GM19238 (cell line): Measurements from ENCODE around the gene BLOC1S4.
"Not testable (repeated sequence)": the region's sequence is repeated elsewhere in the genome, so short reads cannot be mapped to it uniquely, and the experiment has no call there.

Experiments used
- DNase-seq: peaks from one replicate; pipeline ENCODE4 v3.0.0; 2011; ENCODE audit warnings: low spot score; ENCODE audit not compliant: insufficient read length

BLOC1S4 gene

DNA sequence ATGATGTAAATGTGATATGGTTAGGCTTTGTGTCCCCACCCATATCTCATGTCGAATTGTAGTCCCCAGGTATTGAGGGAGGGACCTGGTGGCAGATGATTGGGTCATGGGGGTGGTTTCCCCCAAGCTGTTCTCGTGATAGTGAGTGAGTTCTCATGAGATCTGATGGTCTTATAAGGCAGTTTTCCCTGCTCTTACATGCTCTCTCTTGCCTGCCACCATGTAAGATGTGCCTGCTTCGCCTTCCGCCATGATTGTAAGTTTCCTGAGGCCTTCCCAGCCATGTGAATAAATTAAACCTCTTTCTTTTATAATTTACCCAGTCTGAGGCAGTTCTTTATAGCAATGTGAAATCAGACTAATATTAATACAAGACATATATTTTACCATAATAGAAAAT, 23.9 kb downstream of the BLOC1S4 start:
- DNase-seq: no peak

DNA sequence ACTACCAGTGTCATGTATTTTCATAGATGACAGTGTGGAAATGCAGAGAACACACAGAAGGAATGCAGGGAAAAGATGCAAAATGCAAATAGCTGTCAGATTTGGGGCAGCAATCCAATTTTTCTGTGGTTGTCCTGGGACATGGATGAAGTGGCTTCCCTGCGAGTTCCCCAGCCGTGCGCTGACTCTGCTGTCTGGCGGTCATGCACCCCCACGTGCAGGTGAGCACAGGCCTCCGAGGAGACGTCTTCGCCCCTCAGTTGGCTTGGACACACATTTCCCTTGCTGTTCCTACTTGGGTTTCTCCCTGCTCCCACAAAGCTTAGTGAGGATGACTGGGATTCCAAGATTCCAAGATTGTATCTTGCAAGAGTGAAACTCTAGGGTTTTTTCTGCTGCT, 24.4 kb downstream of the BLOC1S4 start:
- no peak for DNase-seq

DNA sequence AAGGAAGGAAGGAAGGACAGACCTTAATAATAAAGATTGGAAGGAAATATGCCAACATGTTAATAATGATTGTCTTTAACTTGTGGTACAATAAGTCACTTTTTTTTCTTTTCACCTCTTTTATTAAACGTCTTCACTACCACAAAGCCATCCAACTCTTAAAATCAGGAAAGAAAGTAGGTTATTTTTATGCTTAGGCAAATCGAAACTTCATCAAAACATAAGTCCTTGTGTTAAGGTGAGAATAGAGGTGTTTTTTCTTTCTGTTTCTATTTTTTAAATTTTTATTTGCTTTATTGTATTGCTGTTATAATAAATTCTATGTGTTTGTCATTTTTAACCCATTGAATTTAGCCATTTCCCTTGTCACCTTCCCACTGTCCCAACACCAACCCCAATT, 26.5 kb downstream of the BLOC1S4 start:
- no peak for DNase-seq

DNA sequence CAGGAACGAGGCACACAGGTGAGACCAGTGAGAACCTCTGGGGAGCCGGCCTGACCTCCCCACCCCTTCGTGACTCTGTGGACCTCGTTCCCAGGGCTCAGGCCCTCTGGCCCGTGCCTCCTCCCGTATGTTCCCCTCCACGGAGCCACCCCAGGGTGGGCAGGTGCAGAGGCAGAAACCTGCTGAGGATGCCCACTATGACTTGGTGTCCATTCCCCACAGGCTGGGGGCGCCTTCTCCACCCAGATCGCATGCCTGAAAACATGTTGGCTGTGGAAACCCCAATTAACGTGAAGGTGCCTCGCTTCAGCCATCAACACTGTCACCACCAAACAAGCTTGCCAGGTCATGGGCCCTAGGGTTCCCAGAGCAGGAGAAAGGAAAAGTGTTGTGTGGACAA, 27.0 kb downstream of the BLOC1S4 start:
- DNase-seq: no peak

DNA sequence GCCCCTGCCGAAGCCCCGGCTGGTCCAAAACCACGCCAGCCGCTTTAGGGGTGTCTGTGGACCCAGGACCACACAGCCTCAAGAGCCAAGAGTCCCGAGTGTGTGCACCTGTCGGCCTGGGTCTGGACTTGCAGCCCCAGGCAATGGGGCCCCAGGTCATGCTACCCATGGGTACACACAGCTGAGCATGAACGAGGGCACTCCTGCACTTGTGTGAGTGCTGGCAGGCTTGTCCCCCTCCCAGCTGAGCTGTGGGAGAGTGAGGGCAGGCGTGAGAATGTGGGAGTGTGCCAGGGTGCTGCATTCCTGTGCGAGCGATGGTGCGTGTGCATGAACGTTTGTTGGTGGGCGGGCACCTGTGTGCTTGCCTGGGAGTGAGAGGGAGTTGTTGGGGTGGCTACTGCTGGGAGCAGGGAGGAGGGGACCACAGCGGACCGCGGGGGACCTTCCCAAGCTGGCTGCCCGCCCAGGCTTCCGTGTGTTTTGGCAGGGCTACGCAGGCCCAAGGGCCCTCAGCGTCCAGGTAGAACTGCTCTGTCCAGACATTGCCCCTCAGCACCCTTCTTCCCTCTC, 30.8 kb downstream of the BLOC1S4 start:
- DNase-seq: no peak

DNA sequence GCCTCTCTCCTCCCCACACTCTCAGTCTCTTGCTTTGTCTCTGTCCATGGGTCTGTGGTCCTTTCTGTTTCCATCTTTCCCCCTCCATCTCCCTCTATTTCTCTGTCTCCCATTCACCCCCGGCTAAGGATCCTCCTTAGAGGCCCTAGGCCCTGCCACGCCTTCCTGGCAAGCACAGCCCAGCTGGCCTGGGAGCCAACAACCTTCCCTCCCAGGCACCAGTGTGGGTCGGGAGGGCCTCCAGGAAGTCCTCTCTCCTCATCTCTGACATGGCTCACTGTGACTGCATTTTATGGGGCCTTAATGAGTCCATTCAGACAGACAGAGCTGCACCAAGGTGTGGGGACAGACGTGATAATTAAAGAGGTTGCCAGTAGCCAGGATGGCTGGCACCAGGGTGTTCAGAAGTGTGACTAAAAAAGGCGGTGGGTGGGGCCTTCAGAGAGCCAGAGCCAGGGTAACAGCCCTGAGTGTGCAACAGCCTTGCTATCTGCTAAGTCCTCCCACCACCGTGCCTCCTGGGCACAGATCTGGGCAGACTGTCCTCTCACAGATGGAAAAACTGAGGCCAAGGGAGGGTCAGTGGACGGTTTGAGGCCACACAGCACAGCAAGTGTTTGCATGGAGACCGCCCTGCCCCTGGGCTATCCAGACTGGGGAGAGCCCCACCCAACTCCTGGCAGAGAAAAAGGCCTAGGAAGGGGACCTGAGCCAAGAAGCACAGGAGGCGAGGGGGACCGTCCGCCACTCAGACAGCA, 31.5 kb downstream of the BLOC1S4 start:
- no peak for DNase-seq

DNA sequence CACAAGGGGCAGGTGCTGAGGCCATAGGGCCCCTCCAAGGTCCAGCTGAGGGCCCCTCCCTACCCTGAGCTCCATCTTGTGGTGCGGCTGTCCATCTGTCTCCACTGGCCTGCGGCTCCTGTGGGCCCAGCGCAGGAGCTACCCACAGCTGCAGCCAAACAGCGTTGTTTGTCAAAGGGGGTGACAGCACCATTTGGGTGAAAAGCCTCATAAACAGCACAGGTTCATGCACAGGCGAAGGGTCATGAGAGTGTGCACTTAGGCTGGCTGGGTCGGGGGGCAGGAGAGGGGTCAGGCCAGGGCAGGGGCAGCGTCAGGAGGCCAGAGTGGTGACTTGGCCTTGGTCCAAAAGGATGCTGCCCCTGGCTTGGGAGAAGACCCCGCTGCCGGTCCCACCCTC, 32.3 kb downstream of the BLOC1S4 start:
- no peak for DNase-seq

DNA sequence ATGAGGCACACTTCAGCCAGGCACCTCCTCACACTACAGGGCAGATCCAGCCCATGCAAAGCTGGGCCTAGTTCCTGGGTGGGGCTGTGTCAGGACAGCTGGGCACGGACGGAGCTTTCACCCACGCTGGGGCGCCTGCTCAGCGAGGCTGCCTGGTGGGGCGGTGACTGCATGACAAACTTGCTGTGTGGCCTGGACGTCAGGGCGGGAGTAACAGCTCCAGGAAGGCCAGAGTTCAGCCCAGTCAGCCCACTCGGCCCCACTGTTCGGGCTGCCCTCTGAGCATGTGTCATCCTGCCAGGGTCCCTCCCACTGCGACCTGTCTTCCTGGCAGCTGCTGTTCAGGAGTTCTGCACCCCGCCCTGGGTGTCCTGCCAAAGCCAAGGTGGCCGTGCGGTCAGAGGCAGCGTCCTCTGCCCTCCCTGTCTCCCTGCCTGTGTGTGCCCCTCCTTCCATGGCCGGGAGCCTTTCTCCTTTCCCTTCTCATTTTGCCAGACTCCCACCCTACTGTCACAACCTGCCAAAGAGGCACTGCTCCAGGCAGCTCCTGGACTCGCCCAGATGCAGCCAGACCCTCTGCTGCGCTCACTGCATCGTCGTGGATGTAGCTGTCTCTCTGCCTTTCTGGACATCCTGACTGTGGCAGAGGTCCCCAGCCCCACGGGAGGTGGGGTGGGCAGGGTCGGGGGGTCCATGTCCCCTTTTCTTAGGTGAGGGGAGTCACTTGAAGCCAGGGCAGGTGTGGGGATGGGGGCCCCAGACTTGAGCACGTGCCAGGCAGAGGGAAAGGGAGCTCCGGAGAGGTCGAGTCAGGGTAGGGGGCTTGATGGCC, 33.6 kb downstream of the BLOC1S4 start:
- no peak for DNase-seq

DNA sequence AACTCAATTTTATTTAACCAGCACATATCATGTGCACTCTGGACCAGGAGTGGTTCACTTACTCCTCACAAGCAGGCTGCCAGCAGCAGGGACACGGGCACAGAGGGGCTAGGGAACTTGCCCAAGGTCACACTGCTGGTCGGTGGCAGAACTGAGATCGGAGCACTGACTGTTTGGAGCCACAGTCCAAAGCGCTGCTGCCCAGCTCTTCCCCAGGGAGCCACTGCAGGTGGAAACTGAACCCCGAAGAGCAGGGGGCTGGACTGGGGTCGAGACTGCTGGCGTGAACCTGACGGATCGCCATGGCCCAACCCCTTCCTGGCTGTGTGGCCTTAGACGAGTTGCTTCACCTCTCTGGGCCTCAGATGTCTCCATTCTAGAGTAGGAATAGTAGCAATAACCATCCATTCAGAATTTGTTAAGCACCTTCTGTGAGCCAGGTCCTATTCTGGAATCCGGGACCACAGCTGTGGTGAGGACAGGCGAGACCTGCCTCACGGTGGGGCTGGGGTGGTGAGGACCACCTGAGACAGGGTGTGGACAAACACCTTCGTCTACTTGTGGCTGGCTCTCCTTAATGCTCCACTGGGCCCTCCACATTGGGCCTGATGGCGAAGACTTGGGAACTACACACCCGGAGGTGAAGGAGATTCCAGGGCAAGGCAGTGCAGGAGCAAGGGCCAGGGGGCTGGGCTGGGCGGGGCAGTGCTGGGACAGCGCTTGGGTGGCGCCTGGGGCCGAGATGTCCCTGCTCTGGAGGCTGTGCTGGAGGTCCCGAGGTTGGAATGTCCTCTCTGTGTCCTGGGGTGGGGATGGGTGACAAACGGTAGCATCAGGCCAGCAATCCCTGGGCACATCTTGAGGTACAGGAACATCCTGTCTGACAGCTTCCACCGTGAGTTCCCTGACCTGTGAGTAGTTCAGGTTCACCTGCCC, 34.6 kb downstream of the BLOC1S4 start:
- DNase-seq: no peak

DNA sequence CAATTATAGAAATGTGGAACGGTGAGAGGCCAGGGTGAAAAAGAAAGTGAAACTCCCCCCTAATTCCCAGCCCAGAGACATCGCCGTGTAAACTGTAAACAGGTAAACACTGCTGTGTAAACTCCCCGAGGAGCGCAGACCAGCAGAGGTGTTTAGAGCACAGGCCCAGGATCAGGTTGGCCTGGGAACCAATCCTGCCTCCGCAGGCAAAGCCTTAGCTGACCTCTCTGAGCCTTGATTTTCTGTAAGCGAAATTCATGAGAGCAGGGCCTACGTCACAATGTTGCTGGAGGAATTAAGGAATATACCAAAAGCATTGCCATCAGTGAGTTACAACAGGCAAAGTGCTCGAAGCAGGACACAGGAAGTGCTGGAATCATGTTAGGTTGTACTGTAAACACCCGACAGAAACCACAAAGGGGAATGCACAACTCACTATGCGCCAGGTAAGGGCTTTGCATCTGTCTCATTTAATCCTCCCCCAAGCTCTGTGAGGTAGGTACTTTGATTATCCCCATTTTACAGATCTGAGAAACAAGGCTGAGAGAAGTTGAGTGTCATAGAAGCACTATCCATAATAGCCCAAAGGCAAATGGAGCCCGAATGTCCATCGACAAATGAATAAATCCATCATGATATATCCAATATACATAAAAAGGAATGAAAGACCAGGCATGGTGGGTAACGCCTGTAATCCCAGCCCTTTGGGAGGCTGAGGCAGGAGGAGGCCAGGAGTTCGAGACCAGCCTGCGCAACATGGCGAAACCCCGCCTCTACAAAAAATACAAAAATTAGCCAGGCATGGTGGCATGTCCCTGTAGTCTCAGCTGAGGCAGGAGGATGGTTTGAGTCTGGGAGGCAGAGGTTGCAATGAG, 35.9 kb downstream of the BLOC1S4 start:
- DNase-seq: no peak

DNA sequence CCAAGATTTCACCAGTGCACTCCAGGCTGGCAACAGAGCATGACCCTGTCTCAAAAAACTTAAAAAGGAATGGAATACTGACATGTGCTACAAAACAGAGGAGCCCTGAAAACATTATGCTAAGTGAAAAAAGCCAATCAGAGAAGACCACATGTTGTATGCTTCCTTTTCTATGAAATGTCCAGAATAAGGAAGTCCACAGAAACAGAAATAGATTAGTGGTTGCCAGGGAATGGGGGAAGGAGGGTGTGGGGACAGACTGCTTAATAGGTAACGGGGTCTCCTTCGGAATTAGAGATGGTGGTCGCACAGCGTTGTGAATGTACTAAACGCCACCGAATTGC, 36.5 kb downstream of the BLOC1S4 start:
- DNase-seq: no peak

DNA sequence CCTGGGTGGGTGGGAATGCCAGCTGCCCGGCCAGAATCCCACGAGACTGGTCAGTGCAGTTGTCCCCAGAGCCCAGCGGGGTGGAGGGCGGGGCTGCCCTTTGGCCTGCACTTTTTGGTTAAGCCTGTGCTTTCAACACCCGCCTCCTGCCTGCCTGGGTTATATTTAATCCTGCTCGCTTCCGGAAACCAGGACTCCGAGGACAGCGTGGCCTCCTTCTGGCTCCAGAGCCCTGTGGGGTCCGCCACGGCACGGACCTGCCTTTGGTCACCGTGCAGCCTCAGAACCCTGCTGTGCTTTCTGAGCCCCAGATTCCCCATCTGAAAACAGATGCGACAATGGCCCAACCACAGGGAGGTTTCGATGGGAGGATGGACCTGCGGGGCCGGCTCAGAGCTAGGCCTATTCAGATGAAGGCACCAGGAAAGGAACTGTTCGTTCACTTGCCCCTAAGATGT, 37.2 kb downstream of the BLOC1S4 start:
- no peak for DNase-seq

DNA sequence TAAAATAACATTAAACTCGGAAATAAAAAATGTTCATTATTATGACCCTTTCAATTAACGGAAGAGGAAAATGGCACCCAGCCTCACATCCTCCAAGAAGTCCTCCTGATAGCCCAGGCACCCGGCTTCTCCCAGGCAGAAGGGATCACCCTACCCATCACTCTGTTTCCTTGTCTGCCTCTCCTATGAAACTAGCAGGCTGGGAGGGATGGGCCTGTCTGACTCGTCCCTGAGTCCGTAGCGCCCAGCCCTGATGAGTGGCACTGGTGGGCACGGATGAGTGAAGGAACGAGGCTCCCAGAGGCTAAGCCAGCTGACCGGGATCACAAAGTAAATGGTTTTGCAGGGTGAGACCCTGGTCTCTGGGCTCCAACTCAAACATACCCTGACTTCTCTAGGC, 37.9 kb downstream of the BLOC1S4 start:
- DNase-seq: no peak

DNA sequence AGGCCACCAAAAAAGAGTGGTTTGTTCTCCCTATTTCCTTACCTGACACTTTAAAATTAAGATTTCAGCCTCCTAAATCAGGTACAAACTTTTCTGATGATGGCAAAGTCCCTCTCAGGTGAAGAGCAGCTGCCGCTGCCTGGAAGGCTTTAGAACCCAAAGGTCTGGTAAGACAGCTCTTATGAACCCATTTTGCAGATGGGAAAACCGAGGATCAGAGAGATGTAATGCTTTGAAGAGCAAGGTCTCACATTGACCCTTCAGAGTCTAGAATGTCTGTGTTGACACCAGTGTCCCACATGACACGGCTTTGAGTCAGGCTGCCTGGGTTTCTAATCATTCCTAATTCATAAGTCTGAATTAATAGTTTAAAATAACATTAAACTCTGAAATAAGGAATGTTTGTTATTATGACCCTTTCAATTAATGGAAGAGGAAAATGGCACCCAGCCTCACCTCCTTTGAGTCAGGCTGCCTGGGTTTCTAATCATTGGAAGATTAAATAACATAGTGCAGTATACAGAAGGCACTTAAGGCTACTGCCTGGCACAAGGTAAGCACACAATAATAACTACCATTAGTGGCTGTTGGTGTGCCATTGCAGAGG, 38.6 kb downstream of the BLOC1S4 start:
- no peak for DNase-seq

DNA sequence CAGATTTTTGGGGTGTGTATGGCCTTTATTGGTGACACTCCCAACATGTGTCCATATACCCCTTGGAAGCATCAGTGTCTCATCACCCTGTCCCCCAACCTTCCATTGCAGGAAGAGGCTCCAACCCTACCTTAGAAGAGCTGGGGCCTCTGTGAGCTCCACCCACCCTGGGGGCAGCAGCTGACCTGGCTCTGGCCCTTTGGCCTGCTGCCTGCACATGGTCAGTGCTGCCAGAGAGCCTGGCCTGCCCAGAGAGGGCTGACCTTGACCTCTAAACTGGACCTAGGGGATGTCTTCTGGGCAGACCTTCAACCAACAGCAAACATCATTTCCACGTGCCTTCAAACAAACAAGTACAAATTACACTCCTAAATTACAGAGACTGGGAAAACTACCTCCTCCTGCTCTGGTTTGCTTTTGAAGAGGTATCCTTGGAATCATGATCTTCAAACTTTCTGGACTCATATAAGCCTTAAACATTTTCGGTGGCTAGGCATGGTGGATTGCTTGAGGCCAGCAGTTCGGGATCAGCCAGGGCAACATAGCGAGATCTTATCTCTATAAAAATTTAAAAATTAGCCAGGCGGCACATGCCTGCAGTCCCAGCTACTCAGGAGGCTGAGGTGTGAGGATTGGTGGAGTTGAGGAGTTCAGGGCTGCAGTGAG, 39.2 kb downstream of the BLOC1S4 start:
- DNase-seq: no peak

DNA sequence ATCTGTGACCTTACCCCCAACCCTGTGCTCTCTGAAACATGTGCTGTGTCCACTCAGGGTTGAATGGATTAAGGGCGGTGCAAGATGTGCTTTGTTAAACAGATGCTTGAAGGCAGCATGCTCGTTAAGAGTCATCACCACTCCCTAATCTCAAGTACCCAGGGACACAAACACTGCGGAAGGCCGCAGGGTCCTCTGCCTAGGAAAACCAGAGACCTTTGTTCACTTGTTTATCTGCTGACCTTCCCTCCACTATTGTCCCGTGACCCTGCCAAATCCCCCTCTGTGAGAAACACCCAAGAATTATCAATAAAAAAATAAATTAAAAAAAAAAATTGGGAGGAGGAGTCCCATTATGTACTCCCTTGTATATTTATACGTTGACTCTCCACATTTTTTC, 40.4 kb downstream of the BLOC1S4 start:
- not testable (repeated sequence) for DNase-seq

DNA sequence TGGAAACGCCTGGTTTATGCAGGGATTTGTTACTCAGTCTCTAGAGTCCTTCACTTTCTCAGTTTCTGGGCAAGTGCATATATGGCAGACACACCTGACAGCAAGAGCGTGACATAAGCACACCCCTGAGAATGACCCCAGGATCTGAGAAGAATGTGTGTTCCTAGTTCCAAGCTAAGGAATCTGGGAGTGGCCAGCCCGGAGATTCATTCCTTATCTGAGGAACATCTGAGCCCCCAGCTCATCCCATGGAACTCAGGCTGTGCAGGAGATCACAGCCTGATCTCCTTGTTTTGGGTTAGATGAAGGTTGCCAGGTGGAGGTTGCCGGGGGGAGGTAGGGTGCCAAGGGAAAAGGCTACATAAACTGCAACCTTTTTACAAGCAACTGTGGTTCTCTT, 42.8 kb downstream of the BLOC1S4 start:
- DNase-seq: no peak

DNA sequence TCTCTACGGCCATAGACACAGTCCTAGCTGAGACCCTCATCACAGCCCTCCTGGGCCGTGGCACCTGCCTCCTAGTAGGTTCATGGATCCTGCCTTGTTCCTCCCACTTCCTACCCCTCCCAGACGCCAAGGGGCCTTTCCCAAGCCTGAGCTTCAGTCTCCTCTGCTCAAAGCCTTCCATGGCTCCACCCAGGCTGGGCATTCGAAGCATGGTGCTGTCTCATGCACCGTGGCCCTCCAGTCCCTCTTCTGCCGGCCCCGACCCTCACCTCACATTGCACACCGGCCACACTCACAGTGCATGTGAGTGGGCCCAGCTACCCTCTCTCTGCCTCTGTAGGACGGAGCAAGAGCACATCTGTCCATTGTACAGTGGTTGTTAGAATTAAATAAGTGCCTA, 44.9 kb downstream of the BLOC1S4 start:
- DNase-seq: no peak
